Adipose tissue (tissue), 3 donors: ENCODE results near the gene INPP4B. TPM values are rescaled to one million over a fixed set of nuclear protein-coding genes. Genes with fewer than 3 reads are reported as not detected.
"Not testable (repeated sequence)": the region's sequence is repeated elsewhere in the genome, so short reads cannot be mapped to it uniquely, and the experiment has no call there.

Experiments
- H3K27ac ChIP-seq: one replicate; pipeline ENCODE4 v1.5.1; 2013; ENCODE audit warnings: low read depth, low read length
- WGBS, 3 donors: extraction: QIAGEN DNeasy Blood & Tissue Kit; methylation state at CpG; one replicate each; pipeline ENCODE4 v1.1.7; 2013; 5-methylcytosine and 5-hydroxymethylcytosine counted together
- polyA plus RNA-seq, 3 donors: library from polyadenylated mRNA; stranded (reverse); fragments of 200-250 nt; gene quantifications; one replicate each; pipeline ENCODE4 v1.2.3, GENCODE V29; 2013
- donor health status: healthy with polysubstance abuse.
- donor health status: Bipolar disorder and iron deficiency.
- donor health status: healthy.

The INPP4B gene
- polyA plus RNA-seq, 3 donors, result 1.5 to 2.9 (median 2.4) TPM

GRCh38 chr4:142532054-142532453 lies 314.0 kb downstream of the INPP4B start:
- H3K27ac ChIP-seq, result no peak overlapping the region
- 81 to 86% (median 83%) methylated on average over 5 of the region's 5 CpGs for WGBS, 3 donors

GRCh38 chr4:142530728-142531127 lies 315.4 kb downstream of the INPP4B start:
- no peak overlapping the region for H3K27ac ChIP-seq
- WGBS, 3 donors, result 85 to 91% (median 88%) methylated on average over 1 of the region's 1 CpG

DNA sequence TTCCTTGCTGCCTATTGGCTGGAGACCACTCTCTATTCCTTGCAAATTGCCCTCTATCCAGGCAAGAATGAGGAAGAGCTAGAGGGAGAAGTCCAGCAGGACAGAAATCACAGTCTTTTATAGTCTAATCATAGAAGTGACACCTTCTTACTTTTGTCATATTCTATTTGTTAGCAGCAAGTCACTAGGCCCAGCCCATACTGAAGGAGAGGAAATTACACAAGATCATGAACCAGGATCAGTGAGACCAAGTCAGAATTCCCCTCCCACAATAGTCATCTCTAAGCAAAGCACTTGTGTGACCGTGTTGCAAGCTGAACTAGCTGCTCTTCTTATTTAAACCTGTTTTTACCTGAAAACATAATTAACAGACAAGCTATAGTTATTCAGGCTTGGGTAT lies 317.7 kb downstream of the INPP4B start:
- WGBS, 3 donors, result 56 to 97% (median 59%) methylated on average over 1 of the region's 1 CpG
- H3K27ac ChIP-seq, result no peak overlapping the region

- no peak overlapping the region for H3K27ac ChIP-seq
- WGBS, 3 donors, result 74 to 85% (median 83%) methylated on average over 3 of the region's 3 CpGs
These were observed 323.0 kb downstream of the INPP4B start for GRCh38 chr4:142523111-142523510.

DNA sequence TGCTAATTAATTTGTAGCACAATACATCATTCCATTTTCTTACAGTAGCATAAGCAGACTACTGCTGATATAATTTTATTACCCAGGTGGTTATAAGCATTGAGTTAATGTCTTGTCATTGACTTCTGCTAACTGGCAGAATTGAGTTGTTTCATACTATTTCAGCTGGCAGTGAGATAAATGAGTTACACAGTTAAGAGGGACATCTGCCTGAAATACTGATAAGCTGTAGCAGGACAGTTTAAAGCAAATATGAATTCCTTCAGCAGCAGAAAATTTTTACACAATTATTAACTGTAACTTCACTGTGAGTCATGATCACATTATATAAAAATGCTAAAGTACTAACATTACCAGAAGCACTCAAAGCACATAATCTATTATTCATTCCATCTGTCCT lies 326.8 kb downstream of the INPP4B start:
- no peak overlapping the region for H3K27ac ChIP-seq

DNA sequence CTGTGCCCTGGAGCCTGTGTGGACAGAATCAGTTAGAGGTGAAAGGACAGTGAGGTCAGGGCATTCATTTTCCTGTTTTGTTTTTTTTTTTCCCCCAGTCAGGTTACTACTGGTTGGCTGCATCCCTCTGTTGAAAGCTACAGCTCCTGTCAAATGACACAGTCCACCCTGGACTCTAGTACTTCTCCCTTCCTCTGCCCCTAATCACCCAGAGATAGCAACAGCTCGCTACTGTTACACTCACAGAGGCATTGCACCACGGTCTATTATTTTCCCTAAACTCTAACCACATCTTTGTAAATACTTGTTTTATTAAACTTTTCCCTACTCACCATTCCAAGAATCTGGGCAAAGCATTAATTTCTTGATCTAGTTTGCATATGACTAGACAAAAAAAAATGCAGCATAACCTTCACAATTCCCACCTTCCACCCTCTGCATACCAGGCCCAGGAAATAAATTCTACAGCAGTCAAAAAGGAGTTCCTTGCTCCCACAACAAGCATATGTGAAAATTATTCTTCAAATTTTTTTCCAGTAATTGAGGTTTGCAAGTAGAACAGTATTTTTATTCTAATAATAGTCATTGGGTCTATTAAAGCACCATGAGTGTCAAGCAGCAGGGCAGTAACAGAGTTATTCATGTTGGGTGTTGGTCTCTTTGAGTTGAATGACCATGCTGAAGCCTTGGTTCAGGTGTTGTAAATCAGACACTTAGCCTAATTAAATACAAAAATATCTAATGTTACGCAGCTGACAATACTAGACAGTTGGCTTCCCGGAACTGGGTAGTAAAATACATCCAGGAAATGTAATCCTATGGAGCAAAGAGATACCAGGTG lies 329.2 kb downstream of the INPP4B start:
- H3K27ac ChIP-seq, result no peak overlapping the region
- 65 to 90% (median 83%) methylated on average over 4 of the region's 4 CpGs for WGBS, 3 donors

DNA sequence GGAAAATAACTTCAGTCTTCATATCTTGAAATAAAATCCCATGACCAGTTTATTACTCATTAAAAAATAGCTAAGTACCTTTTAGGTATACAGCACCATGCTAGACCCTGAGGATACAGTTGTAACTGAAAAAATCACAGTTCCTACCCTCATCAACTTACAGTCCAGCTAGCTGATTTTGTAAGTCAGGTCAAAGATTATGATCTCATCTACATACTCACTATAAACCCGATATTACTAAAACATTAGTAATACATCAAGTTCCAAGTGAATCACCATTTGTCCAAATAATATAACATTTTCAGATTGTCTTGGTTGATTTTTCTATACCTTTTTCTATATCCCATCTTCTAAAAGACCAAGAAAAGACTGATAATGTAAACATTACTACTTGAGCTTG lies 333.9 kb downstream of the INPP4B start:
- WGBS, 3 donors, result 85 to 91% (median 89%) methylated on average over 1 of the region's 1 CpG
- H3K27ac ChIP-seq, result no peak overlapping the region

DNA sequence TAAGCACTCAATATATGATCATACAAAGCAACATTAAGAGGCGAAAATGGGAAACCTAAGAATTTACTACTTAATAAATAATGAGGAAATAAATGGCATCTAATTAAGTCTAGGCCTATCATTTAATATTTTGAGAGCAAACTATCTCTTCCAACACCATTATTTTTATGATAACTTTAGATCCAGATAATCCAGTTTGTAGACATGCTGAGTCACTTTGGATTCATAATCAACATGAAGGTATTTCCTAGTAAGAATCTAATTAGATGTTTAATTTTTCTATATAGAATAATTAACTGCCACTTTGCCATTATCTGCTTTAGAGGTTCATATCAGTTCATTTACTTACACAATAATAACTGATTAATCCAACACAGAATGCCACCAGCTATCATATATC lies 336.2 kb downstream of the INPP4B start:
- no peak overlapping the region for H3K27ac ChIP-seq
- WGBS, 3 donors, result 95 to 100% (median 97%) methylated on average over 1 of the region's 1 CpG

DNA sequence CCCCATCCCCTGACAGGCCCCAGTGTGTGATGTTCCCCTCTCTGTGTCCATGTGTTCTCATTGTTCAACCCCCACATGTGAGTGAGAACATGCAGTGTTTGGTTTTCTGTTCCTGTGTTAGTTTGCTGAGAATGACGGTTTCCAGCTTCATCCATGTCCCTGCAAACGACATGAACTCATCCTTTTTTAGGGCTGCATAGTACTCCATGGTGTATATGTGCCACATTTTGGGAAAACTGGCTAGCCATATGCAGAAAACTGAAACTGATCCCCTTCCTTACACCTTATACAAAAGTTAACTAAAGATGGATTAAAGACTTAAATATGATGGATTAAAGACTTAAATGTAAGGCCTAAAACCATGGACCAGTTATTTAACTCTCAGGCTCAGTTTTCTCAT lies 336.7 kb downstream of the INPP4B start:
- not testable (repeated sequence) for H3K27ac ChIP-seq
- WGBS, 3 donors, result 80 to 94% (median 91%) methylated on average over 2 of the region's 2 CpGs

DNA sequence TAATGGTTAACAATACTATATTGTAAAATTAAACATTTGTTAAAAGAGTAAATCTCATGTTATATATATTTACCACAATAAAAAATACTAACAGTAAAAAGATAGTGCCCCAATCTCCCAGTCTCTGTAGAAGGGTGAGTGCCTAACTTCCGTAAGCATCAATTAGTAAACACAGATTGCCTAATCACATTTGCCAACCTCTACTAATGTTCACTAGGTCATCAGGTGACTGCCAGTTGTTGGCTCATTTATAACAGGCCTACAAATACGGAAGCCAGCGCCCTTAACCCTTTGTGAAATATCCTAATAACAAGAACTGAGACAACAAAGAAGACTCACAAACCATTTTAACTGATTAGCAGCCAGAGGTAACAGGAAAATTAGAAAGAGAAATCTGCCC lies 345.1 kb downstream of the INPP4B start:
- no peak overlapping the region for H3K27ac ChIP-seq
- 26 to 78% (median 78%) methylated on average over 3 of the region's 3 CpGs for WGBS, 3 donors

GRCh38 chr4:142497606-142498005 lies 348.5 kb downstream of the INPP4B start:
- no peak overlapping the region for H3K27ac ChIP-seq

GRCh38 chr4:142493255-142494110 lies 352.6 kb downstream of the INPP4B start:
- 60 to 78% (median 73%) methylated on average over 1 of the region's 1 CpG for WGBS, 3 donors
- H3K27ac ChIP-seq, result no peak overlapping the region

DNA sequence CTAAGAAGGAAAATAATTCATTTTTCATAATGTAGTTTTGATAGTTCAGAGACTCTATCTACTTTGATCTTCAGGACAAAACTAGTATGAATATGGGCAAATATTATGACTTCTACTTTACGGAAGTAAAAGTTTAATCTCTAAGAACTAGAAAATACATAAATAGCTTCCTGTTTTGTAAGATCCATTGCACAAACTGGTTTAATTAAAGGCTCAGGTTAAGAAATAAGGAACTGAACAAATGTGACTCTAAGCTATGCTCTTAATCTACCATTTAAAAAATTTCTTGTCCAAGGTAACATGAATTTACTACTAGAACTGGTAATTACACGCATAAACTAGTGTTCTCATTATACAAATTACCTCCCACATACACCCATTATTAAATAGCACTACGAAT lies 360.6 kb downstream of the INPP4B start:
- WGBS, 3 donors, result 71 to 73% (median 72%) methylated on average over 3 of the region's 3 CpGs
- H3K27ac ChIP-seq, result no peak overlapping the region

DNA sequence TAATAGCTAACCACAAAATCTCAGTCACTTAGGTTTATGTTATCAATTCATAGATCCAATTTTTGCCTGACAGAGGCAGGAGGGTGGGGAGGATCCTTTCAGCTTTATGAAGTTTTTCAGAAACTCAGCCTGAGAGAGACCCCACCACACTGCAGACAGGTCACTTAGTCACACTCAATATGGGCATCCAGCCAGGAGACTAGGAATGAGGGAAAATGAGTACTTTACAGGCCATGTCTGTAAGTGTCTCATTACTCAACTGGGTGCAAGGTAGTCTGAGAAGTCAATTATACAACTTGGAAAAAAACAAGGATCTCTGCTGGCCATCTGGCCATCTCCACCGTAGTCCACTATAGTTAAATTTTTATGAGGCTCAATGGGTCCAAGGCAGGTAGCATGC lies 365.9 kb downstream of the INPP4B start:
- no peak overlapping the region for H3K27ac ChIP-seq
- WGBS, 3 donors, result 70 to 90% (median 81%) methylated on average over 1 of the region's 1 CpG

- WGBS, 3 donors, result 73 to 88% (median 88%) methylated on average over 2 of the region's 2 CpGs
These were observed 370.4 kb downstream of the INPP4B start for GRCh38 chr4:142475663-142476062.

GRCh38 chr4:142474398-142475087 lies 371.6 kb downstream of the INPP4B start:
- WGBS, 3 donors, result 62 to 86% (median 82%) methylated on average over 4 of the region's 4 CpGs
- H3K27ac ChIP-seq, result no peak overlapping the region

More at GRCh38 chr4:142475663-142476062, 370.4 kb downstream of the INPP4B start:
- no peak overlapping the region for H3K27ac ChIP-seq

DNA sequence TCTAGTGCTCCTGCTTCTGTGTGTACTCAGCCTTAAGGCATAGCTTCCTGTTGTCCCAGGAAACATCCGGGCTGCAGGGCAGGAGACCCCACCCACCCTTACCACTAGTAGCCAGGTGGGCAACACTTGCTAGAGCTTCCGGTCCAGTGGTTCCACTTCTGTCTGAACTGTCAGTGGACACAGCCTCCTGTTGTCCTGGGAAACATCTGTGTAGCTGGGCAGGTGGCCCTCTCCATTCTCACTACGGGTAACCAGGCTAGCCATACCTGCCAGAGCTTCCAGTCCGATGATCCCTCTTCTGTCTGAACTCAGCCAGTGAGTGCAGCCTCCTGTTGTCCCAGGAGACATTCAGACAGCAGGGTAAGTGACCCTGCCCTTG lies 372.2 kb downstream of the INPP4B start:
- WGBS, 3 donors, result 73 to 87% (median 76%) methylated on average over 4 of the region's 4 CpGs

DNA sequence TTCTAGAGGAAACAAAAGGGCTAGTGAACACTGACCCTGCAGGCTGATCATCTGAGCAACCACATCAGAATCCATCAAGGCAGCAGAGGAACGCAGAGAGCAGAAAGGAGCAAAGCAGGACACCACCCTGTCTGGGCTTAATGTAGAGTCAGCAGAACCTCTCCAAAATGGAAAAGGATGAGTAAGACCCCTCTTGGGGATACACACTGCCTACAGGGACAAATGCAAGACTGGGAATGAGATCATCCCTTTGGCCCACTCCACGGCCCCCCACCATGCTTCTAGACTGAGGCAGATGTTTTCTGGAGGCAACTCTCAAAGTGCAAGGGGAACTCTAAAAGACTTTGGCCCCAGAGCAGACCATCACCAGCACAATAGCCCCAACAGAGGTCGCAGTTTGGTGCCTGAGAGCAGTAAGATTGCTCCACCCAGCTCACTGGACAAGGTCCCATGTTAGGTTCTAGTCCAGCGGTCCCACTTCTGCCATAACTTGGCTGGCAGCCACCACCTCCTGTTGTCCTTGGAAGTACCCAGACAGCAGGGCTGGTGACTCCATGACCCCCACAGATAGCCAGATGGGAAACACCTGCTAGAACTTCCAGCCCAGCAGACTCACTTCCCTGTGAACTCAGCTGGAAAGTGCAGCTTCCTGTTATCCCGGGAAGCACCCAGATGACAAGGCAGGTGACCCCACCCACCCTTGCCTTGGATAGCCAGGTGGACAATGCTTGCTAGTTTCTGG lies 372.7 kb downstream of the INPP4B start:
- WGBS, 3 donors, result 70 to 80% (median 77%) methylated on average over 5 of the region's 5 CpGs

More for the DNA sequence above, 372.2 kb downstream of the INPP4B start:
- no peak overlapping the region for H3K27ac ChIP-seq

More for the DNA sequence above, 372.7 kb downstream of the INPP4B start:
- no peak overlapping the region for H3K27ac ChIP-seq
